NCI-H2171 treated with DMSO at 0.1 percent for 48 hours (cell line): Measurements from ENCODE around the gene SLC25A1.

Experiments
- DNase-seq: peaks from one replicate; lab custom pipeline; 2025; lab: John Stamatoyannopoulos, UW

The SLC25A1 gene

GRCh38 chr22:19137384-19138216 is 40.9 kb downstream of the SLC25A1 start:
- no peak for DNase-seq

GRCh38 chr22:19136915-19137314 is 41.6 kb downstream of the SLC25A1 start:
- no peak for DNase-seq

GRCh38 chr22:19134874-19135273 is 43.7 kb downstream of the SLC25A1 start:
- DNase-seq, result no peak

- no peak for DNase-seq
Observed at GRCh38 chr22:19134176-19134831, 44.2 kb downstream of the SLC25A1 start.

- no peak for DNase-seq
Observed at GRCh38 chr22:19133561-19133960, 45.0 kb downstream of the SLC25A1 start.

GRCh38 chr22:19132693-19133400 is 45.7 kb downstream of the SLC25A1 start:
- no peak for DNase-seq

GRCh38 chr22:19132153-19132552 is 46.4 kb downstream of the SLC25A1 start:
- DNase-seq, result no peak

- no peak for DNase-seq
Observed at GRCh38 chr22:19131685-19132015, 46.9 kb downstream of the SLC25A1 start.

GRCh38 chr22:19130959-19131684 is 47.4 kb downstream of the SLC25A1 start, which contains the start of gene TSSK2:
Gene TSSK2 (plus strand): TSS chr22:19131308. CDS start chr22:19131400, 92 bp downstream.
- DNase-seq, result no peak

- DNase-seq, result peak; percentile 50
Observed at GRCh38 chr22:19129871-19130270, 48.7 kb downstream of the SLC25A1 start.

GRCh38 chr22:19128946-19129727 is 49.4 kb downstream of the SLC25A1 start:
- no peak for DNase-seq

- DNase-seq, result no peak
Observed at GRCh38 chr22:19128009-19128401, 50.5 kb downstream of the SLC25A1 start.

- DNase-seq, result no peak
Observed at GRCh38 chr22:19127329-19128008, 51.1 kb downstream of the SLC25A1 start.

GRCh38 chr22:19126309-19127273 is 51.9 kb downstream of the SLC25A1 start:
- no peak for DNase-seq
